Activated T-cell treated with anti-CD3 and anti-CD28 coated beads, Interleukin-2, amount 50 U/mL, for 1 hour (primary cell): ENCODE results near the gene VSIG10.

Source experiments
- DNase-seq: peaks from one replicate; pipeline ENCODE4 v3.0.0-alpha.2; 2020

The VSIG10 gene

DNA sequence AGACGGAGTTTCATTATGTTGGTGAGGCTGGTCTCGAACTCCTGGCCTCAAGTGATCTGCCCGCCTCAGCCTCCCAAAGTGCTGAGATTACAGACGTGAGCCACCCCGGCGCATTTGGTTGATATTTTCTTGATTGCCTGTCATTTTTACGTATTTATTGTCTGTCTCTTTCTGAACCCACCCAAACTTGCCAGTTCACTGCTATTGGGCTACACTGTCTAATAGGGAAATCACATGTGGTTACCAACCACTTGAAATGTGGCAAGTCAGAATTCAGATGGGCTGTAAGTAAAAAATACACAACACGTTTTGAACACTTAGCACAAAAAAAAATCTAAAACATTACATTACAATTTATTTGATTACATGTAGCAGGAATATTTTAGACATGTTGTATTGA, 44.9 kb downstream of the VSIG10 start:
- DNase-seq, result no peak

GRCh38 chr12:118058227-118058626, 45.6 kb downstream of the VSIG10 start:
- no peak for DNase-seq

GRCh38 chr12:118055865-118056773, 47.7 kb downstream of the VSIG10 start:
- DNase-seq, result no peak

- DNase-seq, result peak; percentile 70
These were observed 48.7 kb downstream of the VSIG10 start for GRCh38 chr12:118055144-118055557.

- DNase-seq, result no peak
These were observed 50.5 kb downstream of the VSIG10 start for GRCh38 chr12:118053071-118053985.

DNA sequence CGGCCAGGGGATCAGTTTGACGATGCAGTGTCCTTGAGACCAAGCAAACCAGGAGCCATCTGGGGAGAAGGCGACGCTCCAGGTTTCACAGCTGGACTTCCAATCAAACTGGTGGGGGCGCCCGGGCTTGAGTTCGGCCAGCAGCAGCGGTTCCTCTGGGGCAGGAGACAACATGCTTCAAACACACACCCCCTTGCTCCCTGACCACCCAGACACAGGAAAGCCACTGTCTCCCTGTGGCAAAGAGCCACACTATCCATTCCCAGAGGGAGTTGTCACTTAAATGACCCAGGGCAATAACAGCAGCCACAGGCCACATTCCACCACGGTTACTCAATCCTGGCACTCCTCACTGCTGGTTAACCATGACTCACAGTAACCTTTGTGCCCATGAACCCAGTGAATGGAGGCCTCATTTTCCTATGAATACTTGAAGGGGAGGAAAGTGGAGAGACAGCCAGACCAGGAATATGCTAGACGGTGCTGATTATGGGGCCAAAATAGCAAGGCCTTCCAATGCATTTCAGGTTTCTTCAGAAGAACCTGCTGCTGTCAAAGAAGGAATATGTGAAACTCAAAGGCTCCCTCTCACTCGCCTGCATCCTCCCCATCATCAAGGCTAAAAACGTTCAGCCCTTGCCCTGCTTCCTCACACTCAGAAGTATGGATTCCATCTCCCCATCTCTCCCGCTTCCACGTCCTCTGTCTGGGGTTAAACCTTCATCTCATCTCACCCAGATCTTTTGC, 51.3 kb downstream of the VSIG10 start:
- no peak for DNase-seq

DNA sequence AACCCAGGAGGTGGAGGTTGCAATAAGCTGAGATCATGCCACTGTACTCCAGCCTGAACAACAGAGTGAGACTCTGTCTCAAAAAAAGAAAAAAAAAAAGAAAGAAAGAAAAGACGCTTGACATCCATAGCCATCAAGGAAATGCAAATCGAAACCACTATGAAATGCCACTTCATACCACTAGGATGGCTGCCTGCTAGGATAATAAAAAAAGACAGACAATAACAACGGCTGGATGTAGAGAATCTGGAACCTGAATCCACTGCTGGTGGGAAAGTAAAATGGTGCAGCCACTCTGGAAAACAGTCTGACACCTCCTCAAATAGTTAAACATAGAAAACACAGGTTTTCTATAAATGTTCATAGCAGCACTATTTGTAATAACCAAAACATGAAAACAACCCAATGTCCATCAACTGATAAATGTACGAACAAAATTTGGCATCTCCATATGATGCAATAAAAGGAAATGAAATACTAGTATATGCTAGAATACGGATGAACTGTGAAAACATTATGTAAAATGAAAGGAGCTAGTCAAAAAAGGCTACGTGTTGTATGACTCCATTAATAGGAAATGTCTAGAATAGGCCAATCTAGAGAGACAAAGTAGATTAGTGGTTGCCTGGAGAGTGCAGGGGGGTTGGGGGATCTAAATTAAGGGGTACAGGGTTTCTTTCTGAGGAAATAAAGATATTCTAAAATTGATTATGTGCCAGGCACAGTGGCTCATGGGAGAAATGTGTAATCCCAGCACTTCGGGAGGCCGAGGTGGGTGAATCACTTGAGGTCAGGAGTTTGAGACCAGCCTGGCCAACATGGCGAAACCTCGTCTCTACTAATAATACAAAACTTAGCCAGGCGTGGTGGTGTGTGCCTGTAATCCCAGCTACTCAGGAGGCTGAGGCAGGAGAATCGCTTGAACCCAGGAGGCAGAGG, 52.6 kb downstream of the VSIG10 start:
- no peak for DNase-seq

- DNase-seq, result no peak
These were observed 57.4 kb downstream of the VSIG10 start for GRCh38 chr12:118046430-118046829.

GRCh38 chr12:118044577-118044976, 59.2 kb downstream of the VSIG10 start:
- no peak for DNase-seq

- DNase-seq, result no peak
These were observed 59.7 kb downstream of the VSIG10 start for GRCh38 chr12:118044075-118044474.

DNA sequence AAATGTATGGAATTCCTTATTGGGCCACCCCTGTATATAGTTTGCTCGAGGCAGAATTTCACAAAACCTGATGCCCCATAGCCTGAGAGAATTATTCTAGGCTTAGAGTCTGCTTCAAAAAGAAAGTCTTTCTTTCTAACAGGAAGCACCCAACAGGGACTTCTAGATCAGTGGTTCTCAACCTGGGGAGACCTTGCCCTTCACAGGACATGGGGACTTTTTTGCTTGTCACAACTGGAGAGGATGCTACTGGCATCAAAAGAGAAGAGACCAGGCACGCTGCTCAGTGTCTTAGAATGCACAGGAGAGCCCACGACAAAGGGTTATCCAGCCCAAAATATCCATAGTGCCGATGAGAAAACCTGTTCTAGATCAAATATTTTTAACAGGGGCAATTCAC, 61.7 kb downstream of the VSIG10 start:
- no peak for DNase-seq

GRCh38 chr12:118038137-118038536, 65.7 kb downstream of the VSIG10 start:
- no peak for DNase-seq

DNA sequence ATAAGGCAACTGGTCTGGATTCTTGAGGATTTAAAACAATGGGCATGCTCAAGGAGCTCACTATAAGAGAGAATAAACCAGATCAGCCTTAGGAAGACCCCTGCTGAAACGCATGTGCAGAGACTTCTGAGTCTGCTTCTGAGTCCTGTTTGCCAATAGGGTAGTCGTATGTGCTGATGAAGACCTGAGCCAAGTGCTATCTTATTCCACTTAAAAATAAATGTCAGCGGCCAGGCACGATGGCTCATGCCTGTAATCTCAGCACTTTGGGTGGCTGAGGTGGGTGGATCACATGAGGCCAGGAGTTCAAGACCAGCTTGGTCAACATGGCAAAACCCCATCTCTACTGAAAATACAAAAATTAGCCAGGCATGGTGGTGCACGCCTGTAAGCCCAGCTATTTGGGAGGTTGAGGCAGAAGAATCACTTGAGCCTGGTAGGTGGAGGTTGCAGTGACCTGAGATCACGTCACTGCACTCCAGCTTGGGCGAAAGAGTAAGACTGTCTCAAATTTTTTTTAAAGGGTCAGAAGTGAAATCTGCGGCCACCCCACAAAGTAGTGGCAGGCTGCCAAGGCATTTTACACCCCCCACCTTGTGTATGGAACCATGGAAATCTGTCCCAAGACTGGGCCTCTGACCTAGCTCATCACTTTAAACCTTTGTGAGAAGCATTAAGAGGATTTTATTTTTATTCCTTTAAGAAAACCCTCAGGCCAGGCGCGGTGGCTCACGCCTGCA, 67.0 kb downstream of the VSIG10 start:
- DNase-seq, result no peak

- DNase-seq, result no peak
These were observed 68.4 kb downstream of the VSIG10 start for GRCh38 chr12:118035190-118036041.

DNA sequence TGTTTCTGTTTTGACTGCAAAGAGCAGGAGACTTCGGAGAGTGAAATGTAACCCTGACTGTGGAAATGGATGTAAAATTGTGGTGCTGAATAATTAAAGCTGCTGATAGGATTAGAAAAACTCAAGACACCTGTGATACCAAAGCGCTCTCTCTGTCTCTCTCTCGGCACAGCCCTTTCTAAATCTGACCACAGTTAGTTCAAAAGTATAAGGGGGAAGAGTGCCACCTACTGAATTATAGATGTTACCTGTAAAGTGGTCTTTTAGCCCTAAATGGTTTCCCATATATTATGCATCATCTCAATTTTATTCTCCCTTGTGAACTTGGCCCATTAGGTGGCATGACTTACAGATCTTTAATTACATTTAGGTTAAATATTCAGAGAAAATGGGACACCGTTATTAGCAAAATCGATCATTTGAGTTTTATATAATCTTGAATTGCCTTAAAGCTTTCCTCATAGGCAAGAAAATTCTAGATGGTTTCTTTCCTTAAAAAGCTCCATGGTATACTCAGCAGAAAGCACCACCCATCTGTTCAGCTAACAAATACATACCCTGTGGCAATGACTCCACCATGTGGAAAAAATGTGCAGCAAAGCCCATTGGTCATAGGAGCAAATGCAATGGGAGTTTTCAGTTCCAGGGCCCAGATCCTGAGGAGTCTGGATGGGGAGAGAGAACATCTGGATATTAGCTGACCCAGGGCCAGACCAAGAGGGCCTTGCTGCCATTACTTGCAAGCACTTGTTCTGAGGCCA, 69.2 kb downstream of the VSIG10 start:
- DNase-seq, result no peak

GRCh38 chr12:118033902-118034301, 69.9 kb downstream of the VSIG10 start:
- no peak for DNase-seq

DNA sequence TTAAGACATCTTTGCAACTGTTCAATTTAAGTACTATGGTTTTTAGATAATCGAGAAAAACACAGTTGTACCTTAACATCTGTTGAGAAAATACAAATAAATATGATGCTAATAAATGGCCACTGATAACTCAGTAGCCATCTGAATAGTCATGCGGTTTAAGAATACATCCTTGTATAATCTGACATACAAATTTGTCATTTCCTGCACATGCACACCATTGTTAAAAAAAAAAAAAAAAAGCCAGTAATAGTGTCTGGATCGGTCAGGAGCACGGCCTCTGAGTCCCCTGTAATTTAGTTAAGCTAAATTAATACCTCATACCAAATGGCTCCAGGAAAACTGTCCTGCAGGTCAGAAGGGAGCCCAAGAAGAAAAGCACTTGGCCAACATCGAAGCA, 70.5 kb downstream of the VSIG10 start:
- no peak for DNase-seq

DNA sequence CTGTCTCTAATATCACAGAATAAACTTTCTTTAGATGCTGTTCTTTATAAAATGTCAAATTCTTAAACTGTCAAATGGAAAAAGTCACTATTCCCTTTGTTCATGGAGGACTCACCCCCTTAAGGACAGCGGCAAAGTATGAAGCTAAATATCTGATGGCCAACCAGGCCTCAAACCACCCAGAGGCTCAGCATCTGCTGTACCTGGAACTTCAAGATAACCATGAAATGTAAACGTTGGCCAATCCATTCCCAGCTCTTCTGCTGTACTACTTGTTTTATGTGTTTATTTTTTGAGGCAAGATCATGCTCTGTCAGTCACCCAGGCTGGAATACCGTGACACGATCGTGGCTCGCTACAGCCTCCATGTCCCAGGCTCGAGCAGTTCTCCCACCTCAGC, 71.6 kb downstream of the VSIG10 start:
- DNase-seq, result no peak

GRCh38 chr12:118029166-118029565, 74.6 kb downstream of the VSIG10 start:
- no peak for DNase-seq
